IMR-90 (cell line): ENCODE measurements around the gene PLPPR3. TPM values are rescaled to one million over a fixed set of nuclear protein-coding genes. Genes with fewer than 3 reads are reported as not detected.

Source experiments
- ATAC-seq: fragments of 200-7000 bp; cut with Tn5 transposase; 2 replicates; pipeline ENCODE4 v1.9.1; 2020; ENCODE audit warnings: low read depth, mild to moderate bottlenecking, moderate library complexity
- BruUV-seq: library from RNA; stranded (reverse); fragments of 400-500 nt; replicated peaks from 2 replicates; lab custom pipeline; 2021; lab: Mats Ljungman, UMichigan
- CTCF ChIA-PET: fragments of 300-600 bp; formaldehyde crosslinking; extraction: SDS; loops from one replicate; lab custom pipeline; 2021; ENCODE audit warnings: antibody characterized with exemption; lab: Yijun Ruan, JAX
- POLR2A ChIA-PET: fragments of 300-600 bp; sonication (Branson Sonifier 250); formaldehyde crosslinking; loops from one replicate; lab custom pipeline; 2022; ENCODE audit warnings: antibody characterized with exemption; ENCODE audit not compliant: unreplicated experiment; lab: Charles Lee
- DNase-seq: peaks from one replicate; pipeline ENCODE4 v3.0.0; 2013
- H2AFZ ChIP-seq: replicated peaks from 2 replicates; pipeline ENCODE3; 2013; ENCODE audit warnings: low read length, mild to moderate bottlenecking; ENCODE audit not compliant: poor library complexity
- H2AK5ac ChIP-seq: 2 replicates; pipeline ENCODE4 v1.6.1; 2013; ENCODE audit warnings: low read depth, low read length, inconsistent platforms
- H2AK9ac ChIP-seq: replicated peaks from 2 replicates; pipeline ENCODE3; 2013; ENCODE audit warnings: mild to moderate bottlenecking, low read depth, low read length, moderate library complexity; ENCODE audit not compliant: poor library complexity
- H2BK120ac ChIP-seq: 2 replicates; pipeline ENCODE4 v1.6.1; 2013; ENCODE audit warnings: low read depth, low read length, inconsistent platforms
- H2BK15ac ChIP-seq: 3 replicates; pipeline ENCODE4 v1.6.1; 2013; ENCODE audit warnings: low read depth, low read length, inconsistent platforms
- H2BK20ac ChIP-seq: 2 replicates; pipeline ENCODE4 v1.6.1; 2013; ENCODE audit warnings: low read depth, mild to moderate bottlenecking, inconsistent platforms, low read length, moderate library complexity
- H2BK5ac ChIP-seq: 2 replicates; pipeline ENCODE4 v1.6.1; 2013; ENCODE audit warnings: mild to moderate bottlenecking, low read depth, low read length, inconsistent platforms; ENCODE audit not compliant: poor library complexity, severe bottlenecking
- H3K14ac ChIP-seq: replicated peaks from 2 replicates; pipeline ENCODE4 v1.6.1; 2013; ENCODE audit warnings: low read depth, low read length, inconsistent platforms
- H3K18ac ChIP-seq: 2 replicates; pipeline ENCODE4 v1.6.1; 2013; ENCODE audit warnings: low read depth, low read length, control low read depth
- H3K23ac ChIP-seq: 2 replicates; pipeline ENCODE4 v1.6.1; 2013; ENCODE audit warnings: low read depth, low read length, inconsistent platforms
- H3K27ac ChIP-seq: 2 replicates; pipeline ENCODE4 v1.5.1; 2013; ENCODE audit warnings: mild to moderate bottlenecking, control low read depth, low read length; ENCODE audit not compliant: insufficient read depth
- H3K27me3 ChIP-seq: 2 replicates; pipeline ENCODE4 v1.6.1; 2013; ENCODE audit warnings: low read length; ENCODE audit not compliant: control insufficient read depth, insufficient read depth
- H3K36me3 ChIP-seq: 2 replicates; pipeline ENCODE4 v1.6.1; 2013; ENCODE audit warnings: low read length, mixed read lengths; ENCODE audit not compliant: control insufficient read depth, insufficient read depth
- H3K4ac ChIP-seq: 2 replicates; pipeline ENCODE4 v1.6.1; 2013; ENCODE audit warnings: low read depth, low read length, inconsistent platforms
- H3K4me1 ChIP-seq: 2 replicates; pipeline ENCODE4 v1.6.1; 2013; ENCODE audit warnings: low read length, mixed read lengths; ENCODE audit not compliant: control insufficient read depth, insufficient read depth
- H3K4me2 ChIP-seq: 2 replicates; pipeline ENCODE4 v1.6.1; 2013; ENCODE audit warnings: low read depth, mild to moderate bottlenecking, control low read depth, low read length, moderate library complexity
- H3K4me3 ChIP-seq: 2 replicates; pipeline ENCODE4 v1.5.1; 2013; ENCODE audit warnings: low read depth, mild to moderate bottlenecking, control low read depth, low read length, moderate library complexity; ENCODE audit not compliant: insufficient read depth
- H3K56ac ChIP-seq: 2 replicates; pipeline ENCODE4 v1.6.1; 2013; ENCODE audit warnings: low read length, inconsistent platforms; ENCODE audit not compliant: insufficient read depth; ENCODE audit errors: extremely low read depth
- H3K79me1 ChIP-seq, 2 experiments: 2 replicates each; pipeline ENCODE4 v1.6.1; 2013; ENCODE audit warnings: low read length in 2 of 2, inconsistent platforms in 1 of 2, low read depth in 1 of 2
- H3K9ac ChIP-seq: 2 replicates; pipeline ENCODE4 v1.6.1; 2013; ENCODE audit warnings: low read depth, low read length, control low read depth
- H3K9me1 ChIP-seq: 2 replicates; pipeline ENCODE4 v1.6.1; 2013; ENCODE audit warnings: low read length, inconsistent platforms; ENCODE audit not compliant: insufficient read depth
- H3K9me3 ChIP-seq: 2 replicates; pipeline ENCODE4 v1.6.1; 2013; ENCODE audit warnings: low read length; ENCODE audit not compliant: control insufficient read depth, insufficient read depth
- H4K20me1 ChIP-seq: 2 replicates; pipeline ENCODE4 v1.6.1; 2013; ENCODE audit warnings: low read length, inconsistent platforms; ENCODE audit not compliant: insufficient read depth
- H4K5ac ChIP-seq: 2 replicates; pipeline ENCODE4 v1.6.1; 2013; ENCODE audit warnings: mild to moderate bottlenecking, low read depth, low read length, control low read depth
- H4K8ac ChIP-seq, 2 experiments: 2 replicates each; pipeline ENCODE4 v1.6.1; 2013; ENCODE audit warnings: low read depth in 2 of 2, low read length in 2 of 2, control low read depth in 1 of 2, inconsistent platforms in 1 of 2
- H4K91ac ChIP-seq: 2 replicates; pipeline ENCODE4 v1.6.1; 2013; ENCODE audit warnings: low read depth, low read length, inconsistent platforms; ENCODE audit not compliant: insufficient read depth
- BHLHE40 ChIP-seq: fragments of 150-350 bp; IDR thresholded peaks from 2 replicates; pipeline ENCODE4 v1.6.1; 2016; ENCODE audit warnings: mild to moderate bottlenecking, low read depth, low read length
- ELK1 ChIP-seq: fragments of 150-350 bp; IDR thresholded peaks from 2 replicates; pipeline ENCODE4 v1.6.1; 2016; ENCODE audit warnings: low read depth, mild to moderate bottlenecking, low read length, moderate library complexity, borderline replicate concordance
- MAFK ChIP-seq: IDR thresholded peaks from 2 replicates; pipeline ENCODE4 v1.6.1; 2012; ENCODE audit warnings: low read depth, low read length, improper control_type of control experiment
- NFE2L2 ChIP-seq: fragments of 150-350 bp; IDR thresholded peaks from 2 replicates; pipeline ENCODE4 v1.6.1; 2016; ENCODE audit warnings: low read depth, mild to moderate bottlenecking, low read length
- RAD21 ChIP-seq: IDR thresholded peaks from 2 replicates; pipeline ENCODE4 v1.6.1; 2012; ENCODE audit warnings: low read length, improper control_type of control experiment
- RFX5 ChIP-seq: IDR thresholded peaks from 2 replicates; pipeline ENCODE4 v1.8.0; 2012; ENCODE audit warnings: low read depth, mild to moderate bottlenecking, low read length, moderate library complexity
- SMC3 ChIP-seq: fragments of 150-350 bp; IDR thresholded peaks from 2 replicates; pipeline ENCODE4 v1.6.1; 2016; ENCODE audit warnings: low read depth, mild to moderate bottlenecking, antibody characterized with exemption, low read length, moderate library complexity
- WGBS, 2 experiments: methylation state at CpG; one replicate each; pipeline versions ENCODE4 v1.1.5 to v1.1.7; 2013; ENCODE audit warnings: missing lambda C conversion rate in 2 of 2; ENCODE audit not compliant: insufficient read length in 1 of 2; ENCODE audit errors: extremely low coverage in 2 of 2; 5-methylcytosine and 5-hydroxymethylcytosine counted together
- dilution Hi-C: fragments of 300-500 bp; cut with HindIII; formaldehyde crosslinking; loops from one replicate; pipeline ENCODE4 v1.14.3; 2018; ENCODE audit warnings: low sequenced_read_pairs; ENCODE audit not compliant: unreplicated experiment
- in situ Hi-C: fragments of 300-500 bp; cut with MboI; formaldehyde crosslinking; loops from 3 replicates; pipeline ENCODE4 v1.14.3; 2019; ENCODE audit warnings: low sequenced_read_pairs, inconsistent platforms, mixed read lengths
- intact Hi-C: fragments of 100-400 bp; cut with micrococcal nuclease; formaldehyde crosslinking; loops from 2 replicates; pipeline ENCODE4 v1.10.0; 2022
- polyA plus RNA-seq, 3 experiments: library from polyadenylated mRNA; depleted of rRNA; stranded (reverse); fragments of >200 nt; gene quantifications; 2 replicates each; pipeline ENCODE4 v1.2.3, GENCODE V29; 2012; ENCODE audit warnings: low replicate concordance in 1 of 3
- total RNA-seq: library from RNA; depleted of rRNA; stranded (reverse); fragments of >200 nt; gene quantifications from 2 replicates; pipeline ENCODE4 v1.2.3, GENCODE V29; 2012

Gene PLPPR3
- total and polyA plus RNA-seq, 2 of the 4 experiments (the other 2 are of a cell fraction) = 0.36 to 1.2 TPM

GRCh38 chr19:863315-863620, 41.5 kb upstream of the PLPPR3 start:
- H4K91ac ChIP-seq = no peak overlapping the region
- in situ Hi-C loops = no loop called here

More at GRCh38 chr19:863315-863620, 41.5 kb upstream of the PLPPR3 start:
- H3K27me3 ChIP-seq = no peaks in the 10 kb centered on the region
- BruUV-seq = no TSS peak
- no peak overlapping the region for H3K23ac ChIP-seq
- no peak overlapping the region for H3K9ac ChIP-seq
- H3K18ac ChIP-seq = no peak overlapping the region
- dilution Hi-C loops = no loop called here
- H2BK20ac ChIP-seq = no peak overlapping the region
- intact Hi-C loops = loop anchor here (10.0 kb wide), 1 partner anchor 198 kb away; the partner anchor contains the start of gene RNF126
- ChIA-PET CTCF (interaction anchor here (0.6 kb wide), 1 partner anchor 18 kb away, joined by 9 read pairs; no protein-coding TSS in a partner anchor), POLR2A (interaction anchor here (0.5 kb wide), 1 partner anchor 183 kb away, joined by 22 read pairs; no protein-coding TSS in a partner anchor)
- ATAC-seq (no peak), DNase-seq (no peak)
- no peak overlapping the region for H2BK15ac ChIP-seq
- no peak overlapping the region for H3K27ac ChIP-seq
- peaks cover 10% of the 10 kb centered on the region for H3K36me3 ChIP-seq
- H3K9me3 ChIP-seq = no peaks in the 10 kb centered on the region
- TF ChIP-seq ELK1 (no peak), MAFK (no peak), RAD21 (no peak), SMC3 (no peak), RFX5 (no peak), BHLHE40 (no peak), NFE2L2 (no peak)
- no peak overlapping the region for H3K4me3 ChIP-seq
- 0 out of 2 replicates have a peak overlapping the region, but pooled peaks have one; percentile 16 for H2AK5ac ChIP-seq
- no peak overlapping the region for H3K56ac ChIP-seq
- WGBS, 2 experiments = no CpG with 5 or more reads among the region's 7 CpGs
- no peak overlapping the region for H4K5ac ChIP-seq
- H2BK5ac ChIP-seq = no peak overlapping the region
- H4K20me1 ChIP-seq = no peaks in the 10 kb centered on the region; the same call in 1 of the 2 replicates
- no peak overlapping the region for H4K8ac ChIP-seq
- H2BK120ac ChIP-seq = no peak overlapping the region
- H3K14ac ChIP-seq = no peak overlapping the region
- peaks cover 3% of the 10 kb centered on the region; the same call in 1 of the 2 replicates for H3K4me1 ChIP-seq
- H2AK9ac ChIP-seq = peak overlapping the region; percentile 78
- no peaks in the 10 kb centered on the region for H3K9me1 ChIP-seq
- H3K4me2 ChIP-seq = no peak overlapping the region
- peaks cover 5 to 10% of the 10 kb centered on the region in 2 experiments; a peak in 2 of 4 replicates for H3K79me1 ChIP-seq
- H2AFZ ChIP-seq = peak overlapping the region; percentile 68
- H3K4ac ChIP-seq = no peak overlapping the region
